Kidney epithelial cell (primary cell): Measurements from ENCODE around the gene FPGS. TPM values are rescaled to one million over a fixed set of nuclear protein-coding genes. Genes with fewer than 3 reads are reported as not detected.
"Not testable (repeated sequence)": the region's sequence is repeated elsewhere in the genome, so short reads cannot be mapped to it uniquely, and the experiment has no call there.

Source experiments
- DNase-seq: peaks from one replicate; pipeline ENCODE4 v3.0.0-alpha.2; 2010; ENCODE audit warnings: low read depth
- H3K27me3 ChIP-seq: 2 replicates; pipeline ENCODE4 v1.6.0; 2011; ENCODE audit warnings: low read length; ENCODE audit not compliant: control insufficient read depth, insufficient read depth
- H3K36me3 ChIP-seq: 2 replicates; pipeline ENCODE4 v1.5.1; 2011; ENCODE audit warnings: low read length; ENCODE audit not compliant: control insufficient read depth, insufficient read depth
- H3K4me3 ChIP-seq: 2 replicates; pipeline ENCODE4 v1.5.1; 2011; ENCODE audit warnings: low read depth, mild to moderate bottlenecking, control low read depth, low read length
- CTCF ChIP-seq: IDR thresholded peaks from 2 replicates; pipeline ENCODE4 v1.5.1; 2011; ENCODE audit warnings: mild to moderate bottlenecking, moderate library complexity, low read length, control low read depth, inconsistent platforms; ENCODE audit not compliant: insufficient read depth, poor library complexity, severe bottlenecking
- total RNA-seq: library from RNA; depleted of rRNA; stranded (reverse); fragments of >200 nt; gene quantifications from 2 replicates; pipeline ENCODE4 v1.2.3, GENCODE V29; 2015

FPGS gene
- total RNA-seq, 1 donor from 2014 or later = 92.5 TPM

DNA sequence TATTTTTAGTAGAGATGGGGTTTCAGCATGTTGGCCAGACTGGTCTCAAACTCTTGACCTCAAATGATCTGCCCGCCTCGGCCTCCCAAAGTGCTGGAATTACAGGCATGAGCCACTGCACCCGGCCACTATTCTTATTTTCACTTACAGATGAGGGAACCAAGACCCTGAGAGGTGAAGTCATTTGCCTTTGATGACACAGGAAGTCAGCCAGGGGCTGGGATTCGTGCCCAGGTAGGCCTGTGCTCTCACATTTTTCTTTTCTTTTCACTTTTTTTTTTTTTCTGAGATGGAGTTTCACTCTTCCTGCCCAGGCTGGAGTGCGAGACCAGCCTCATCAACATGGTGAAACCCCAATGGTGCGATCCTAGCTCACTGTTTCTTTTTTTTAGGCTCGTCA is 29.6 kb downstream of the FPGS start:
- Histone ChIP-seq H3K4me3 (no peak overlapping the region), H3K27me3 (no peaks in the 10 kb centered on the region), H3K36me3 (no peaks in the 10 kb centered on the region)
- TF ChIP-seq CTCF = no peak
- DNase-seq = no peak

DNA sequence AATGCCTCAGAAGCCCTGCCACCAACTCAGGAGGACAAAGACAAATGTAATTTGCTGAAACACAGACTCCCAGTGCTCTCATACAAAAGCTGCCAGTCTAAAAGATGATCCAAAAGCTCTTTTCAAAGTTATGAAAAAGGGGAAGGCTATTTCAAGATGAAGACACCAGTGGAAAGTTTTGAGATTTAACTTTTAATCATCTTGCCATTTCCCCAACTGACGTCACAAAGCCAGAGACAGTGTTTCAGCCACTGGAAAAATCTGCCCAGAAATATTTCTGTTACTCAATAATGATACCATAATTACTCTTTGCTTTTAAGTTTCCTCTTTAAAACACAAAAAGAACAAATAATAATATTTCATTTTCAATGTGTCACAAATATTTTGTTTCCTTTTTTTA is 30.9 kb downstream of the FPGS start:
- H3K36me3 ChIP-seq = no peaks in the 10 kb centered on the region
- TF ChIP-seq CTCF = no peak
- DNase-seq = no peak
- no peaks in the 10 kb centered on the region for H3K27me3 ChIP-seq
- no peak overlapping the region for H3K4me3 ChIP-seq

DNA sequence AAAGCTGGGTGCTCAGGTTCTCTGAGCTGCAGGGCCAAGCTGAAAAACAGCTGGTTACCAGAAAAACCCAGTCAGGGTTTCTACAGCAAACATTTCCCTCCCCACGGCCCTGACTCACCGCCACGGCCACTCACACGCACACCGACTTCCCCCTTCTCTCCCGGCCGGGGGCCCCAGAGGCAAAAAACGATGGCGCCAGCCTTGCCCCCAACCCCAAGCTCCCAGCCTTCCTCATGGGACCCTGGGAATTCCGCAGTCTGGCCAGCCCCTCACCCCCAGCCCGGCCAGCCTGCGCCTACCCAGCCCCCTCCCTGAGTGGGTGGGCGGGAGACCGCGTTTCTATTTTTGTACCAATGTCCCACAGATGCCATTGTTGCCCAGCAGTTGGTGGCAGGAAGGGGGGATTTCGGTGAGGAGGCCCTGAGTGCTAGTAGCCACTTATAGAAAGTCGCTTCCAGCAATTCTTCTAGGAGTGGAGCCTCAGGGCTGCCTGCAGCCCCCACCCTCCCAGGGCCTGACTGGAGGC is 33.4 kb downstream of the FPGS start:
- Histone ChIP-seq H3K27me3 (no peaks in the 10 kb centered on the region), H3K36me3 (no peaks in the 10 kb centered on the region), H3K4me3 (no peak overlapping the region)
- DNase-seq = no peak
- no peak for TF ChIP-seq CTCF

GRCh38 chr9:127836561-127836960 is 33.9 kb downstream of the FPGS start:
- not testable (repeated sequence) for H3K36me3 ChIP-seq, H3K27me3 ChIP-seq, H3K4me3 ChIP-seq, DNase-seq

DNA sequence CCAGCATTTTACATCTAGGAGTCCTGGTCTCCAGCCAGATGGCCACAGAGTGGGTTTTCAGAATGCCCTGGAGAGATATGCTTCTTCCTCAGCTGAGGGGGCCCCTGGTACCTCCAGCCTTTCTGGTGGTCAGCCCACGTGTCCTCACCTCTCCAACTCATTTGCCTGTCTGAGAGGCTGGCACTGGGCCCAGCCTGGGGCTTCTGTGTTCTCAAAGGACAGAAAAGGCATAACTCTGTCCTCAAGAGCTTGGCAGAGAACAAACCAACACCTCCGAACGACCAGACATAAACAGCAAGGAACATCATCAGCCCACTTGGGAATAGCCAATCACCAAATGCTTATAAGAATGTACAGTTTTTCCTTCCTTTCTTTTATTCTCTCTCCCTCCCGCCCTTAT is 34.7 kb downstream of the FPGS start:
- H3K27me3 ChIP-seq = no peaks in the 10 kb centered on the region
- H3K36me3 ChIP-seq = no peaks in the 10 kb centered on the region
- no peak for TF ChIP-seq CTCF
- DNase-seq = no peak
- H3K4me3 ChIP-seq = no peak overlapping the region

GRCh38 chr9:127838375-127839078 is 35.8 kb downstream of the FPGS start:
- H3K36me3 ChIP-seq = no peaks in the 10 kb centered on the region
- H3K27me3 ChIP-seq = no peaks in the 10 kb centered on the region
- no peak for TF ChIP-seq CTCF
- no peak overlapping the region for H3K4me3 ChIP-seq
- DNase-seq = peak; percentile 75
